ENCODE measurements around the gene ASIP.

DNA sequence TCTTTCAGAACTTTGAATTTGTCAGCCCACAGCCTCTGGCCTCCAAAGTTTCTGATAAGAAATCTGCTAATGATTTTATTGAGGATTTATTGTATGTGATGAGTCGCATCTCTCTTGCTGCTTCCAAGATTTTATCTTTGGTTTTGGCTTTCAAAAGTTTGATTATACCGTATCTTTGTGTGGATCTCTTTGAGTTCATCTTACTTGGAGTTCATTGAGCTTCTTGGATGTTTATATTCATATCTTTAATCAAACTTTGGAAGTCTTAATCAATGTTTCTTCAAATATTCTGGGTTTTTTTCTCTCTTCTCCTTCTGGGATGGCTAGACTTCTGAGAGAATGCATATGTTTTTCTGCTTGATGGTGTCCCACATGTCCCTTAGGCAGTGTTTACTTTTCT, 3.3 kb upstream of the ASIP start:
- TF ChIP-seq EZH2 (IDR thresholded peaks at IDR 0.05) (no peak), POLR2AphosphoS5 (IDR thresholded peaks at IDR 0.05; ENCODE audit: borderline replicate concordance, low read depth, low read length) (no peak)

Measured in SK-N-MC (cell line).